ENCODE measurements around the gene JPH4. TPM values are rescaled to one million over a fixed set of nuclear protein-coding genes. Genes with fewer than 3 reads are reported as not detected.
A peak's percentile ranks its signal among the peaks of the same experiment; 100 is the strongest.

JPH4 gene
- total RNA-seq, 1 experiment from 2014 or later: 50.1 TPM

GRCh38 chr14:23579311-23579630 is 681 bp upstream of the JPH4 start (continued):
- no peak for TF ChIP-seq ZNF121 (CRISPR knock-in tag; IDR thresholded peaks at IDR 0.05)
- no peak for TF ChIP-seq NR1H2 (CRISPR knock-in tag; IDR thresholded peaks at IDR 0.05)

- TF ChIP-seq FOXP1 (CRISPR knock-in tag; IDR thresholded peaks at IDR 0.05; ENCODE audit: borderline replicate concordance) (no peak), HMGA2 (CRISPR knock-in tag; IDR thresholded peaks at IDR 0.05) (no peak), ESRRA (CRISPR knock-in tag; IDR thresholded peaks at IDR 0.05; ENCODE audit: borderline replicate concordance) (no peak), ATF6 (CRISPR knock-in tag; IDR thresholded peaks at IDR 0.05) (no peak), MXD4 (CRISPR knock-in tag; IDR thresholded peaks at IDR 0.05; ENCODE audit: borderline replicate concordance) (no peak), ZNF512 (CRISPR knock-in tag; IDR thresholded peaks at IDR 0.05; ENCODE audit: borderline replicate concordance) (no peak), ZBTB43 (CRISPR knock-in tag; IDR thresholded peaks at IDR 0.05) (no peak)
- ATAC-seq (peak; percentile 32), DNase-seq (ENCODE audit: low spot score) (peak; percentile 69)
- POLR2A ChIA-PET: interaction anchor here (0.6 to 1.1 kb wide), 5 partner anchors 10 to 98 kb away, joined by 3 to 6 read pairs (median 3); partner anchors contain the start of gene AP1G2
- H3K4me3 Mint-ChIP-seq: peak overlapping the region; percentile 73
- CTCF ChIA-PET: interaction anchor here (0.7 to 4.8 kb wide), 8 partner anchors 9 to 333 kb away, joined by 3 to 38 read pairs (median 8); no protein-coding TSS in a partner anchor
- peaks cover 36% of the 10 kb centered on the region for H3K27me3 Mint-ChIP-seq (ENCODE audit: low read depth)
- H3K9me3 Mint-ChIP-seq: 0 out of 2 replicates have a peak, but pooled peaks cover 4% of the 10 kb centered on the region
- no peak overlapping the region for H3K27ac Mint-ChIP-seq
- peaks cover 32% of the 10 kb centered on the region for H3K4me1 Mint-ChIP-seq
- H3K36me3 Mint-ChIP-seq: peaks cover 15% of the 10 kb centered on the region
Measured at GRCh38 chr14:23577710-23578392, 739 bp downstream of the JPH4 start.

- Mint-ChIP-seq H3K27ac (no peak overlapping the region), H3K4me1 (peaks cover 38% of the 10 kb centered on the region), H3K9me3 (0 out of 2 replicates have a peak, but pooled peaks cover 4% of the 10 kb centered on the region), H3K27me3 (ENCODE audit: low read depth) (peaks cover 36% of the 10 kb centered on the region), H3K4me3 (peak overlapping the region; percentile 73), H3K36me3 (peaks cover 15% of the 10 kb centered on the region)
- ATAC-seq (peak; percentile 8), DNase-seq (ENCODE audit: low spot score) (peak; percentile 59)
- POLR2A ChIA-PET: interaction anchor here (0.6 to 1.1 kb wide), 2 partner anchors 10 to 97 kb away, joined by 3 to 4 read pairs; partner anchors contain the start of gene AP1G2
- CTCF ChIA-PET: no interaction called here
- no peak for TF ChIP-seq USF1 (CRISPR knock-in tag; IDR thresholded peaks at IDR 0.05)
- peak; percentile 57; the same call in 1 of the 2 replicates for TF ChIP-seq MYBL2 (CRISPR knock-in tag; IDR thresholded peaks at IDR 0.05)
- TF ChIP-seq ATF1 (CRISPR knock-in tag; IDR thresholded peaks at IDR 0.05): no peak
- TF ChIP-seq RORB (CRISPR knock-in tag; IDR thresholded peaks at IDR 0.05): no peak
- peak; percentile 69; the same call in 1 of the 2 replicates for TF ChIP-seq ZBTB21 (CRISPR knock-in tag; IDR thresholded peaks at IDR 0.05; ENCODE audit: borderline replicate concordance)
- TF ChIP-seq ZNF263 (CRISPR knock-in tag; IDR thresholded peaks at IDR 0.05; ENCODE audit: low read depth): no peak
- TF ChIP-seq ZNF138 (CRISPR knock-in tag; conservative IDR thresholded peaks at IDR 0.05): no peak
- no peak for TF ChIP-seq ZNF416 (CRISPR knock-in tag; IDR thresholded peaks at IDR 0.05)
- no peak for TF ChIP-seq NFATC4 (CRISPR knock-in tag; IDR thresholded peaks at IDR 0.05)
- no peak for TF ChIP-seq NR2C2 (CRISPR knock-in tag; IDR thresholded peaks at IDR 0.05)
- TF ChIP-seq ZNF532 (CRISPR knock-in tag; IDR thresholded peaks at IDR 0.05; ENCODE audit: borderline replicate concordance): no peak
- no peak for TF ChIP-seq NFE2L1 (CRISPR knock-in tag; IDR thresholded peaks at IDR 0.05)
Measured at GRCh38 chr14:23577004-23577681, 1.4 kb downstream of the JPH4 start.

All from WTC11 (cell line).